ENCODE measurements around the gene PCP2.

PCP2 gene

GRCh38 chr19:7661744-7662538 is 28.4 kb upstream of the PCP2 start:
- DNase-seq = no peak

- DNase-seq = peak; percentile 69 to 73
These were observed 24.7 kb upstream of the PCP2 start for GRCh38 chr19:7658219-7658686.

GRCh38 chr19:7657131-7657751 is 23.7 kb upstream of the PCP2 start:
- DNase-seq = peak; percentile 25 to 80

GRCh38 chr19:7655581-7655980 is 22.1 kb upstream of the PCP2 start:
- peak in 1 of 2 donors; percentile 58 for DNase-seq

- DNase-seq = no peak
These were observed 20.9 kb upstream of the PCP2 start for GRCh38 chr19:7654401-7654800.

- DNase-seq = peak; percentile 90
These were observed 18.6 kb upstream of the PCP2 start for GRCh38 chr19:7652061-7652641.

GRCh38 chr19:7650148-7650547 is 16.6 kb upstream of the PCP2 start:
- no peak for DNase-seq

GRCh38 chr19:7648265-7649014 is 14.9 kb upstream of the PCP2 start:
- DNase-seq = no peak

GRCh38 chr19:7647156-7647555 is 13.6 kb upstream of the PCP2 start:
- DNase-seq = no peak

GRCh38 chr19:7646426-7646700 is 12.8 kb upstream of the PCP2 start:
- no peak for DNase-seq

GRCh38 chr19:7645656-7646425 is 12.3 kb upstream of the PCP2 start:
- no peak for DNase-seq

GRCh38 chr19:7645163-7645562 is 11.6 kb upstream of the PCP2 start:
- peak in 1 of 2 donors; percentile 38 for DNase-seq

- no peak for DNase-seq
These were observed 11.0 kb upstream of the PCP2 start for GRCh38 chr19:7644550-7644877.

- peak; percentile 48 for DNase-seq
These were observed 10.4 kb upstream of the PCP2 start for GRCh38 chr19:7643629-7644549.

GRCh38 chr19:7643031-7643415 is 9.5 kb upstream of the PCP2 start:
- no peak for DNase-seq

- no peak for DNase-seq
These were observed 8.9 kb upstream of the PCP2 start for GRCh38 chr19:7642295-7643030.

GRCh38 chr19:7641290-7642276 is 8.1 kb upstream of the PCP2 start:
- no peak for DNase-seq

GRCh38 chr19:7640803-7641202 is 7.3 kb upstream of the PCP2 start:
- no peak for DNase-seq

GRCh38 chr19:7639863-7640348 is 6.4 kb upstream of the PCP2 start:
- no peak for DNase-seq

Data from CD4-positive, alpha-beta T cell treated with Interleukin-4 for 1 hour (primary cell).